ENCODE data around the gene KDM3B. TPM values are rescaled to one million over a fixed set of nuclear protein-coding genes. Genes with fewer than 3 reads are reported as not detected.
"Not testable (repeated sequence)": the region's sequence is repeated elsewhere in the genome, so short reads cannot be mapped to it uniquely, and the experiment has no call there.

The KDM3B gene
- total RNA-seq, 4 donors from 2014 or later, result 62.7 to 65.3 (median 62.9) TPM

GRCh38 chr5:138372653-138373052, 20.2 kb downstream of the KDM3B start:
- Histone ChIP-seq H3K4me3 (no peak overlapping the region), H3K27me3 (no peaks in the 10 kb centered on the region), H3K4me1 (peaks cover 0 to 58% (median 8%) of the 10 kb centered on the region in 4 donors), H3K27ac (no peak overlapping the region), H3K36me3 (peaks cover 0 to 53% (median 3%) of the 10 kb centered on the region in 3 donors), H3K9me3 (no peaks in the 10 kb centered on the region)
- DNase-seq (ENCODE audit: low spot score in 2 of 2), result no peak
- TF ChIP-seq POLR2A (IDR thresholded peaks at IDR 0.05), result no peak
- no peak for TF ChIP-seq EP300 (IDR thresholded peaks at IDR 0.05)
- TF ChIP-seq, protein P1, sequence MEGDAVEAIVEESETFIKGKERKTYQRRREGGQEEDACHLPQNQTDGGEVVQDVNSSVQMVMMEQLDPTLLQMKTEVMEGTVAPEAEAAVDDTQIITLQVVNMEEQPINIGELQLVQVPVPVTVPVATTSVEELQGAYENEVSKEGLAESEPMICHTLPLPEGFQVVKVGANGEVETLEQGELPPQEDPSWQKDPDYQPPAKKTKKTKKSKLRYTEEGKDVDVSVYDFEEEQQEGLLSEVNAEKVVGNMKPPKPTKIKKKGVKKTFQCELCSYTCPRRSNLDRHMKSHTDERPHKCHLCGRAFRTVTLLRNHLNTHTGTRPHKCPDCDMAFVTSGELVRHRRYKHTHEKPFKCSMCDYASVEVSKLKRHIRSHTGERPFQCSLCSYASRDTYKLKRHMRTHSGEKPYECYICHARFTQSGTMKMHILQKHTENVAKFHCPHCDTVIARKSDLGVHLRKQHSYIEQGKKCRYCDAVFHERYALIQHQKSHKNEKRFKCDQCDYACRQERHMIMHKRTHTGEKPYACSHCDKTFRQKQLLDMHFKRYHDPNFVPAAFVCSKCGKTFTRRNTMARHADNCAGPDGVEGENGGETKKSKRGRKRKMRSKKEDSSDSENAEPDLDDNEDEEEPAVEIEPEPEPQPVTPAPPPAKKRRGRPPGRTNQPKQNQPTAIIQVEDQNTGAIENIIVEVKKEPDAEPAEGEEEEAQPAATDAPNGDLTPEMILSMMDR (IDR thresholded peaks at IDR 0.05), result no peak
- WGBS, 2 donors, result 64 to 66% methylated on average over 5 of the region's 5 CpGs

DNA sequence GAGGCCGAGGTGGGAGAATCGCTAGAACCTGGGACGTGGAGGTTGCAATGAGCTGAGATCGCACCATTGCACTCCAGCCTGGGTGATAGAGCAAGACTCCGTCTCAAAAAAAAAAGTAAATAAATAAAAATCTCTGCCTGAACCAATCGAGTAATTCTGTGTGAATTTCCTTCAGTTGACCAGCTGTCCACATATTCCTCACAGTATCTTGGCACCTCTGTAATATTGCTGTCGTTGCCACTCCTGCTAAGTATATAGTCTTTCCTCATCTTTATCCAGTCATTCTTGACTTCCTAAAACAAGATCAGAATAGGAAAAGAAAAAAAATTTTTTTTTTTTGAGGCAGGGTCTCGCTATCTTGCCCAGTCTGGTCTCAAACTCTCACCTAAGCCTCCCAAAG, 29.9 kb downstream of the KDM3B start:
- Histone ChIP-seq H3K27ac (no peak overlapping the region), H3K4me1 (no peaks in the 10 kb centered on the region), H3K4me3 (no peak overlapping the region), H3K36me3 (peaks cover 2 to 95% (median 32%) of the 10 kb centered on the region in 3 donors), H3K9me3 (no peaks in the 10 kb centered on the region), H3K27me3 (no peaks in the 10 kb centered on the region)
- 96 to 97% methylated on average over 8 of the region's 8 CpGs for WGBS, 2 donors
- no peak for DNase-seq (ENCODE audit: low spot score in 2 of 2)
- TF ChIP-seq EP300 (IDR thresholded peaks at IDR 0.05) (no peak), POLR2A (IDR thresholded peaks at IDR 0.05) (no peak)
- TF ChIP-seq, protein P1 (IDR thresholded peaks at IDR 0.05), result no peak

- TF ChIP-seq POLR2A (IDR thresholded peaks at IDR 0.05) (no peak), EP300 (IDR thresholded peaks at IDR 0.05) (no peak)
- TF ChIP-seq, protein P1 (IDR thresholded peaks at IDR 0.05), result no peak
- no peaks in the 10 kb centered on the region for H3K27me3 ChIP-seq
- H3K27ac ChIP-seq, result no peak overlapping the region
- H3K36me3 ChIP-seq, result peaks cover 2 to 86% (median 24%) of the 10 kb centered on the region in 3 donors
- no peak overlapping the region for H3K4me3 ChIP-seq
- DNase-seq (ENCODE audit: low spot score in 2 of 2), result no peak
- 50 to 55% methylated on average over 1 of the region's 1 CpG for WGBS, 2 donors
- no peaks in the 10 kb centered on the region for H3K4me1 ChIP-seq
- no peaks in the 10 kb centered on the region for H3K9me3 ChIP-seq
These were observed 33.2 kb downstream of the KDM3B start for GRCh38 chr5:138385660-138386059.

DNA sequence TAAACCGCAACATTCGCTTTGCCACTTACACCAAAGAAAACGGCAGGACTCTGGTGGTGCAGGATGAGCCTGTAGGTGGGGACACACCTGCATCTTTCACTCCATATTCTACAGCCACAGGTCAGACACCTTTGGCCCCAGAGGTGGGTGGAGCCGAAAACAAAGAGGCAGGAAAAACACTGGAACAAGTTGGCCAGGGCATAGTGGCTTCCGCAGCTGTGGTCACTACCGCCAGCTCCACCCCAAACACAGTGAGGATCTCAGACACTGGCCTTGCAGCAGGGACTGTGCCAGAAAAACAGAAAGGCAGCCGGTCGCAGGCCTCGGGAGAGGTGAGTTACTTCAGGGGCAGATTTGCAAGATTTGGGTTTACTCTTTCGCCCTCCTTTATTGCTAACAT, 33.8 kb downstream of the KDM3B start:
- Histone ChIP-seq H3K4me1 (no peaks in the 10 kb centered on the region), H3K27me3 (no peaks in the 10 kb centered on the region), H3K36me3 (peaks cover 2 to 86% (median 24%) of the 10 kb centered on the region in 3 donors), H3K9me3 (no peaks in the 10 kb centered on the region), H3K27ac (no peak overlapping the region), H3K4me3 (no peak overlapping the region)
- no peak for TF ChIP-seq EP300 (IDR thresholded peaks at IDR 0.05)
- WGBS, 2 donors, result 92 to 93% methylated on average over 10 of the region's 10 CpGs
- no peak for DNase-seq (ENCODE audit: low spot score in 2 of 2)

DNA sequence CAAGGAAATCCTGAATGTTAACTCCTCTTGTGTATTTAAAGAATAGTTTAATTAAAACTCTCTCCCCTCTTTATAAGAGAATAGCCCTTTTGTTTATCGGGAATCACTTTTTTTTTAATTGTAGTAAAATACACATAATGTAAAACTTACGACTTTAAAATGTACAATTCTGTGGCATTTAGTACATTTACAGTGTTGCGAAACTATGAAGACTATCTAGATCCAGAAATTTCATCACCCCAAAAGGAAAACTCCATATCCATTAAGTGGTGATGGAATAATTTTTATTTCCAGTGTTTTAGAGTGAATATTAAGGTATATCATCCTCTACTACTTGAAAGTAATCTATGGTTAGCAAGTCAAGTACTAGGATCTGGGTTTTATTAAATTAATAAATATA, 36.8 kb downstream of the KDM3B start:
- WGBS, 2 donors, result 90 to 92% methylated on average over 3 of the region's 3 CpGs
- Histone ChIP-seq H3K9me3 (no peaks in the 10 kb centered on the region), H3K36me3 (peaks cover 0 to 86% (median 23%) of the 10 kb centered on the region in 3 donors)

GRCh38 chr5:138389911-138390310, 37.4 kb downstream of the KDM3B start:
- 89 to 92% methylated on average over 10 of the region's 10 CpGs for WGBS, 2 donors
- DNase-seq (ENCODE audit: low spot score in 2 of 2); H3K9me3 ChIP-seq; H3K27me3 ChIP-seq; H3K4me1 ChIP-seq; H3K4me3 ChIP-seq; H3K27ac ChIP-seq: not testable (repeated sequence)
- peaks cover 0 to 86% (median 24%) of the 10 kb centered on the region in 3 donors for H3K36me3 ChIP-seq

More for the DNA sequence above, 36.8 kb downstream of the KDM3B start:
- H3K27ac ChIP-seq, result no peak overlapping the region
- DNase-seq (ENCODE audit: low spot score in 2 of 2), result no peak
- H3K4me3 ChIP-seq, result no peak overlapping the region
- TF ChIP-seq, protein P1 (IDR thresholded peaks at IDR 0.05), result no peak
- no peak for TF ChIP-seq POLR2A (IDR thresholded peaks at IDR 0.05)
- no peak for TF ChIP-seq EP300 (IDR thresholded peaks at IDR 0.05)
- peaks cover 0 to 9% (median 0%) of the 10 kb centered on the region in 4 donors for H3K4me1 ChIP-seq
- H3K27me3 ChIP-seq, result no peaks in the 10 kb centered on the region

Measured in tibial nerve (tissue), 4 donors.